Measurements from ENCODE around the gene ASB3. TPM values are rescaled to one million over a fixed set of nuclear protein-coding genes. Genes with fewer than 3 reads are reported as not detected.
A peak's percentile ranks its signal among the peaks of the same experiment; 100 is the strongest.

Gene ASB3
- total RNA-seq, 1 donor from 2014 or later, result 47.7 TPM

- Mint-ChIP-seq H3K36me3 (peaks cover 32% of the 10 kb centered on the region), H3K27ac (no peak overlapping the region)
- no peak for TF ChIP-seq CTCF (conservative IDR thresholded peaks at IDR 0.05)
These were observed 9.6 kb downstream of the ASB3 start for GRCh38 chr2:53777134-53777533.

GRCh38 chr2:53770264-53770663, 16.5 kb downstream of the ASB3 start:
- Mint-ChIP-seq H3K27me3 (no peaks in the 10 kb centered on the region), H3K4me3 (no peak overlapping the region), H3K9me3 (no peaks in the 10 kb centered on the region), H3K36me3 (peaks cover 12% of the 10 kb centered on the region), H3K27ac (no peak overlapping the region), H3K4me1 (ENCODE audit: unreplicated experiment) (peaks cover 17% of the 10 kb centered on the region)
- no peak for DNase-seq (ENCODE audit: extremely low spot score, unreplicated experiment)
- no peak for TF ChIP-seq CTCF (conservative IDR thresholded peaks at IDR 0.05)

More at GRCh38 chr2:53777134-53777533, 9.6 kb downstream of the ASB3 start:
- Mint-ChIP-seq H3K4me1 (ENCODE audit: unreplicated experiment) (peaks cover 10% of the 10 kb centered on the region), H3K4me3 (no peak overlapping the region), H3K9me3 (no peaks in the 10 kb centered on the region), H3K27me3 (no peaks in the 10 kb centered on the region)
- DNase-seq (ENCODE audit: extremely low spot score, unreplicated experiment), result no peak

GRCh38 chr2:53769318-53769945, 17.3 kb downstream of the ASB3 start:
- no peak for DNase-seq (ENCODE audit: extremely low spot score, unreplicated experiment)
- Mint-ChIP-seq H3K4me3 (peak overlapping the region; percentile 90), H3K27ac (no peak overlapping the region), H3K4me1 (ENCODE audit: unreplicated experiment) (peaks cover 17% of the 10 kb centered on the region), H3K27me3 (no peaks in the 10 kb centered on the region), H3K36me3 (peaks cover 12% of the 10 kb centered on the region), H3K9me3 (no peaks in the 10 kb centered on the region)
- TF ChIP-seq CTCF (conservative IDR thresholded peaks at IDR 0.05), result no peak

- no peak for TF ChIP-seq CTCF (conservative IDR thresholded peaks at IDR 0.05)
- Mint-ChIP-seq H3K9me3 (no peaks in the 10 kb centered on the region), H3K36me3 (peaks cover 14% of the 10 kb centered on the region), H3K27me3 (no peaks in the 10 kb centered on the region), H3K4me1 (ENCODE audit: unreplicated experiment) (peaks cover 17% of the 10 kb centered on the region), H3K27ac (peak overlapping the region; percentile 77), H3K4me3 (peak overlapping the region; percentile 90)
- DNase-seq (ENCODE audit: extremely low spot score, unreplicated experiment), result no peak
These were observed 18.6 kb downstream of the ASB3 start for GRCh38 chr2:53768242-53768542.

GRCh38 chr2:53767405-53768241, 19.1 kb downstream of the ASB3 start, which contains the start of gene CHAC2:
Gene CHAC2, plus strand, starts transcription at chr2:53767804. Its CDS starts 83 bp downstream, at chr2:53767887.
- H3K4me1 Mint-ChIP-seq (ENCODE audit: unreplicated experiment), result peaks cover 17% of the 10 kb centered on the region
- DNase-seq (ENCODE audit: extremely low spot score, unreplicated experiment), result peak; percentile 83
- H3K4me3 Mint-ChIP-seq, result peak within 1 kb of the TSS; percentile 90
- H3K9me3 Mint-ChIP-seq, result no peaks in the 10 kb centered on the region
- H3K27me3 Mint-ChIP-seq, result no peaks in the 10 kb centered on the region
- peak; percentile 74 for TF ChIP-seq CTCF (conservative IDR thresholded peaks at IDR 0.05)
- peaks cover 13% of the 10 kb centered on the region for H3K36me3 Mint-ChIP-seq
- peak within 1 kb of the TSS; percentile 77 for H3K27ac Mint-ChIP-seq

All from type B pancreatic cell (in vitro differentiated cells).